Measurements from ENCODE around the gene CD44.

The CD44 gene

GRCh38 chr11:35165423-35166368, 26.7 kb downstream of the CD44 start:
- Histone ChIP-seq H3K36me3 (ENCODE audit: insufficient read depth, low read length) (no peaks in the 10 kb centered on the region; the same call in 1 of the 2 replicates), H3K9ac (ENCODE audit: low read depth, low read length) (peak overlapping the region; percentile 40), H3K27ac (ENCODE audit: low read length) (peak overlapping the region; percentile 78), H3K4me2 (ENCODE audit: insufficient read depth, low read length) (peak overlapping the region; percentile 56), H3K4me1 (ENCODE audit: insufficient read depth, low read length) (peaks cover 58% of the 10 kb centered on the region), H4K20me1 (ENCODE audit: insufficient read depth, low read length) (peaks cover 3% of the 10 kb centered on the region; the same call in 1 of the 2 replicates), H3K4me3 (ENCODE audit: low read depth in 1 of 2, low read length in 2 of 2) (peak overlapping the region in 1 of 2 experiments; percentile 32; a peak in 2 of 4 replicates), H2AFZ (ENCODE audit: low read depth, low read length) (no peak overlapping the region), H3K9me3 (ENCODE audit: insufficient read depth, low read length, severe bottlenecking) (no peaks in the 10 kb centered on the region), H3K79me2 (ENCODE audit: insufficient read depth, low read length) (peaks cover 92% of the 10 kb centered on the region), H3K27me3 (ENCODE audit: insufficient read depth, low read length, poor library complexity) (no peaks in the 10 kb centered on the region)
- no peak for TF ChIP-seq EZH2 (IDR thresholded peaks at IDR 0.05; ENCODE audit: borderline replicate concordance, low read depth, low read length, severe bottlenecking)
- no peak for TF ChIP-seq CTCF (IDR thresholded peaks at IDR 0.05; ENCODE audit: borderline replicate concordance, extremely low read depth, low read length, poor library complexity, severe bottlenecking)
- DNase-seq (peak; percentile 93), ATAC-seq (ENCODE audit: insufficient read depth, low read depth) (peak; percentile 88)

GRCh38 chr11:35166369-35167360, 27.7 kb downstream of the CD44 start:
- no peak overlapping the region for H2AFZ ChIP-seq (ENCODE audit: low read depth, low read length)
- peaks cover 3% of the 10 kb centered on the region; the same call in 1 of the 2 replicates for H4K20me1 ChIP-seq (ENCODE audit: insufficient read depth, low read length)
- peak overlapping the region; percentile 78 for H3K27ac ChIP-seq (ENCODE audit: low read length)
- peak overlapping the region; percentile 40 for H3K9ac ChIP-seq (ENCODE audit: low read depth, low read length)
- peak overlapping the region in 1 of 2 experiments; percentile 31; a peak in 2 of 4 replicates for H3K4me3 ChIP-seq (ENCODE audit: low read depth in 1 of 2, low read length in 2 of 2)
- TF ChIP-seq CTCF (IDR thresholded peaks at IDR 0.05; ENCODE audit: borderline replicate concordance, extremely low read depth, low read length, poor library complexity, severe bottlenecking) (peak; percentile 22), EZH2 (IDR thresholded peaks at IDR 0.05; ENCODE audit: borderline replicate concordance, low read depth, low read length, severe bottlenecking) (no peak)
- H3K27me3 ChIP-seq (ENCODE audit: insufficient read depth, low read length, poor library complexity) = no peaks in the 10 kb centered on the region
- peaks cover 89% of the 10 kb centered on the region for H3K79me2 ChIP-seq (ENCODE audit: insufficient read depth, low read length)
- no peaks in the 10 kb centered on the region; the same call in 1 of the 2 replicates for H3K36me3 ChIP-seq (ENCODE audit: insufficient read depth, low read length)
- ATAC-seq (ENCODE audit: insufficient read depth, low read depth) = peak; percentile 39
- peaks cover 64% of the 10 kb centered on the region for H3K4me1 ChIP-seq (ENCODE audit: insufficient read depth, low read length)
- no peak for DNase-seq
- H3K4me2 ChIP-seq (ENCODE audit: insufficient read depth, low read length) = peak overlapping the region; percentile 56
- no peaks in the 10 kb centered on the region for H3K9me3 ChIP-seq (ENCODE audit: insufficient read depth, low read length, severe bottlenecking)

- Histone ChIP-seq H3K79me2 (ENCODE audit: insufficient read depth, low read length) (peaks cover 89% of the 10 kb centered on the region), H3K27ac (ENCODE audit: low read length) (peak overlapping the region; percentile 78), H3K4me1 (ENCODE audit: insufficient read depth, low read length) (peaks cover 69% of the 10 kb centered on the region), H3K27me3 (ENCODE audit: insufficient read depth, low read length, poor library complexity) (no peaks in the 10 kb centered on the region), H2AFZ (ENCODE audit: low read depth, low read length) (no peak overlapping the region), H3K4me3 (ENCODE audit: low read depth in 1 of 2, low read length in 2 of 2) (no peak overlapping the region), H3K36me3 (ENCODE audit: insufficient read depth, low read length) (no peaks in the 10 kb centered on the region; the same call in 1 of the 2 replicates), H3K9me3 (ENCODE audit: insufficient read depth, low read length, severe bottlenecking) (no peaks in the 10 kb centered on the region), H3K4me2 (ENCODE audit: insufficient read depth, low read length) (no peak overlapping the region), H4K20me1 (ENCODE audit: insufficient read depth, low read length) (no peaks in the 10 kb centered on the region; the same call in 1 of the 2 replicates), H3K9ac (ENCODE audit: low read depth, low read length) (no peak overlapping the region)
- ATAC-seq (ENCODE audit: insufficient read depth, low read depth) (no peak), DNase-seq (no peak)
- TF ChIP-seq CTCF (IDR thresholded peaks at IDR 0.05; ENCODE audit: borderline replicate concordance, extremely low read depth, low read length, poor library complexity, severe bottlenecking) = no peak
- no peak for TF ChIP-seq EZH2 (IDR thresholded peaks at IDR 0.05; ENCODE audit: borderline replicate concordance, low read depth, low read length, severe bottlenecking)
Measured at GRCh38 chr11:35167426-35167954, 28.5 kb downstream of the CD44 start.

Data from DND-41 (cell line).